Hepatic stellate cell (primary cell): ENCODE results near the gene POLR2B.
"Not testable (repeated sequence)": the region's sequence is repeated elsewhere in the genome, so short reads cannot be mapped to it uniquely, and the experiment has no call there.

Experiments
- DNase-seq: peaks from one replicate; pipeline ENCODE4 v3.0.0; 2011; ENCODE audit warnings: low spot score

POLR2B gene

GRCh38 chr4:56986952-56987351, 8.3 kb downstream of the POLR2B start:
- no peak for DNase-seq

DNA sequence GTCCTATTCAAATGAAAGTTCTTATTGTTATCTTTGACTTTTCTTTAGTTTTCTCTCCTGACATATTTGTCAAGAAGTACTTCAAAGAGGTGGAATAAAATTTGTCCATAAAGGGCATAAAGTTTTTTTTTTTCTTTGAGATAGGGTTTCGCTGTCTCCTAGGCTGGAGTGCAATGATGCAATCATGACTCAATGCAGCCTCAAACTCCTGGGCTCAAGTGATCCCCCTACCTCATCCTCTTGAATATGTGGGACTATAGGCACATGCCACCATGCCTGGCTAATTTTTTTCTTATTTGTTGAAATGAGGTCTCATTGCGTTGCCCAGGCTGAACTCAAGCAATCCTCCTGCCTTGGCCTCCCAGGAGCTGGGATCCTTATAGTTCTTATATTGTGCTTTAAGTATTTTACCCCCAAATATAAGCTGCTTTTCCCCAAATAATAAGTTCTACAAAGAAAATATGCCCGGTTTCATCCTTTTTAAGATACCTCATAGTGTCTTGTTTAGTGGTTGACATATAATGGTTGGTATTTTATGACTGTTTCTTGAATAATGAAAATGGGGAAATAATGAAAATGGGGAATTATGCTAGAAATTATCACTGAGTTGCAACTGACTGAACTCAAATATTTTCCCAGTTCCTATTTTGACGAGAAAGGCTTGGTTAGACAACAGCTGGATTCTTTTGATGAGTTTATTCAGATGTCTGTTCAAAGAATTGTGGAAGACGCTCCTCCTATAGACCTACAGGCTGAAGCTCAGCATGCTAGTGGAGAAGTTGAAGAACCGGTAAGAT, 11.6 kb downstream of the POLR2B start:
- no peak for DNase-seq

- no peak for DNase-seq
Measured at GRCh38 chr4:56995525-56995924, 16.8 kb downstream of the POLR2B start.

DNA sequence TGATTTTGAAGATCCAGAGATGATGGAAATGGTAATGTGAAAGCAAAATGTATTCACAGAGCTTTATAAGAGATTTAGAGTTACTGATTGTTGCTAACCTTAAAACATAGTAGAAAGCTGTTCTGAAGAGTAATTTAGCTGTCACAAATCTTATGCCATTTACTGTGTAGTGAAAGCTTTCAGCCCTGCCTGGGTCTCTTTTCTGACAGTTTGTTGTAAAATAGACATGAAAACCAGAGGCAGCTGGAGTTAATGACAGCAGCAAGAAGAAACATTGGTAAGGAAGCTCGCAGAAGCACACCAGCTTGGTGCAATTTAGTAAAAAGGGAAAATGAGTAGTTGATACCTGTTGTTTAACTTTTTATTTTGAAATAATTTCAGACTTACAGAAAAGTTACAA, 21.1 kb downstream of the POLR2B start:
- DNase-seq, result no peak

DNA sequence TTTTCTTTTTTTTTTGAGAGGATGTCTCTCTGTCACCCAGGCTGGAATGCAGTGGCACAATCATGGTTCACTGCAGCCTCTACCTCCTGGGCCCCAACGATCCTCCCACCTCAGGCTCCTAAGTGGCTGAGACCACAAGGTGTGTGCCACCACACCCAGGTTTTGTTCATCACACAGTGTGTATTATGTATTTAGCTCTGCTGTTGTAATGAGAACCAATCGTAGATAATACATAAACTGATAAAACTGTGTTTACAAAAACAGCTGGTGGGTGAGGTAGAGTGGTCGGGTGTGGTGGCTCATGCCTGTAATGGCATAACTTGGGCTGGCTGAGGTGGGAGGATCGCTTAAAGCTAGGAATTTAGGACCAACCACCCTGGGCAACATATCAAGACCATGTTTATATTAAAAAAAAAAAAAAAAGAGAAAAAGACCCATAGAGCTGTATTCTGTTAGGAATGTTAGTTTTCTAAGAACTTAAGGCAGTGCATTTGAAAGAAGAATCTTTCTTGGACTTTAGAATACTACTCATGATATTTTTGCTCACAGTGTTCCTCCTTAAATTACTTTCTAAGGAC, 34.9 kb downstream of the POLR2B start:
- no peak for DNase-seq

DNA sequence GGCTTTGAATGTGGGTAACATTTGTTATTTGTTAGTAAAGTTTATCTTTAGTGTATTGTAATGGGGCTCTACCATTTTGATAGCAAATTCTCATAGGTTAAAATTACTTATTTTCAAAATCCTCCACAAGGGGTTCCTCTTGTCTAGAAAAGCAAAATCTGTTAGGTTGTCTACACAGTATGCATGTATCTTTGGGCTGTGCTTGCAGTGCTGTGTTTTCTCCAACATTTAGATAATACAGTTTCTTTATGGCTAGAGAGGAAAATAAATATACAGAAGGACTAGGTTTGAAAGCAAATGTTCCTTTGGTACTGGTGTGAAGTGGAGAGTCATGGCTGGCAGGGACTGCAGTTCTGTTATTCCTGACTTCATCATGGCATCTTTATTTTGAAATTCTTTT, 40.3 kb downstream of the POLR2B start:
- DNase-seq, result no peak

DNA sequence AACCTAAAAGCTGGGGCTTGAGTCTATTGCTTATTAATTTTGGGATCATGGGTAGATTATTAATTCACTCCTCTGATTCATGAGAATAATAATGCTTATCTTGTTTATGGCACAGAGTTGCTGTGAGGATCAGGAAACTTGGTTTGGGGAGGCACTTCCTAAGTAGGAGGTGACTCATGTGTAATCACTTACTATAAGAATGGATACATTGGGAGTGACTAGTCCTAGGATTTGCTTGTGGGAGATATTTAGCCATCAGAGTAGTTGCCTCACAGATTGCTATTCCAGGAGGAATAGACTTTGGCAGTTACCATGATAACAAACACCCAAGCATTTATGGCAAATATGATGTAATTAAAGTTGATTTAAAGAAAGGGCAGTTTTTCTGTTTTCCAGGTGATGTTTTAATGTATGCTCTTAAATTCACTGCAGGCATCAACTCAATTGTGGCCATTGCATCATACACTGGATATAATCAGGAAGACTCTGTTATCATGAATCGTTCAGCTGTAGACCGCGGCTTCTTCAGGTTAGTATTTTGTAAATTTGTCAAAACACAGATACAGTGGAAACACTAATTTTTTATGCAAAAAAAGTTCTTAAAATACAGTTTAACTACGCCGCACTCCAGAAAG, 41.9 kb downstream of the POLR2B start:
- peak; percentile 57 for DNase-seq

DNA sequence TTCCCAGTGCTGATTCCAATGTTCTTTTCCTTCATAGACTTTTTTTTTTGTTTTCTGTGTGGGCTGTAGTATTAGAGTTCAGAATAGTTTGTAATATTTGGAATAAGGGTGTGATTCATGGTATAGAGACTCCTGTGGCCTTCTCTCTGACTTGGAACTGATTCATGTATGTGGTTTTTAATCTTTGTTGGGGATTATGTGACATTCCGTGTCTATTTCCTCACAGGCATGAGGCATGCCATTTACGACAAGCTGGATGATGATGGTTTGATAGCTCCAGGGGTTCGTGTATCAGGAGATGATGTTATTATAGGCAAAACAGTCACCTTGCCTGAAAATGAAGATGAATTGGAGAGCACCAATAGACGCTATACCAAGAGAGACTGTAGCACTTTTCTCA, 44.4 kb downstream of the POLR2B start:
- DNase-seq, result peak; percentile 56

GRCh38 chr4:57034520-57034919, 55.8 kb downstream of the POLR2B start:
- no peak for DNase-seq

- DNase-seq, result no peak
Measured at GRCh38 chr4:57037982-57038604, 59.4 kb downstream of the POLR2B start.

DNA sequence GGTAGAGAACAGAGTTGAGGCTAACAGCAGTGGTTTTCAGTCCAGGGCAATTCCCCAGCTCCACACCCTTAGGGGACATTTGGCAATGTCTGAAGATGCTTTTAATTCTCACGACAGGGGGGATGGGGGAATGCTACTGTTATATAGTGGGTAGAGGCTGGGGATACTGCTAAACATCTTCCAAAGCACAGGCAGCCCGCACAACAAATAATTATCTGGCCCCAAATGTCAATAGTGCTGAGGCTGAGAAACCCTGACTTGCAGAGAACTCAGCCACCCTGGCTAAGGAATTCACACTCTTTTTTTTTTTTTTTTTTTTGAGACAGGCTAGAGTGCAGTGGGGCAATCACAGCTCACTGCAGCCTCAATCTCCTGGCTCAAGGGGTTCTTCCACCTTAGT, 60.6 kb downstream of the POLR2B start:
- no peak for DNase-seq

DNA sequence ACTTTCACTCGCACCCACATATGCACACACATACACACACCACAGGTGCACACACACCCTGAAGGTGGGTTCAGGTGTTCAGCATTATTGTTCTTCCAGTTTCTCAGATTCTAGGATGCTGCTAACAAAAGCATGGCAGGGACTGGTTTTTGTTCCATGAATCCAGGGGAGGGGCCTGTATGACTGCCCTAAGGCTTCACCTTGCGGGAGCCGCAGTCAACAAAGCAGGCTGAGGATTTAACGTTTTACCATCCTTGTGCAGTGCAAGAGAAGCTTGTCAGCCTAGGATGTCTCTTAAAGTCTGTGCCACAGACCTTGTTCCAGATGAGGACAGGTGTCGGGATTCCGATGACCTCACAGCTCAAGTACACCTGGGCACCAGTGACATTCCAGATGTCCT, 61.8 kb downstream of the POLR2B start:
- DNase-seq, result no peak

- DNase-seq, result no peak
Measured at GRCh38 chr4:57041020-57041419, 62.3 kb downstream of the POLR2B start.

DNA sequence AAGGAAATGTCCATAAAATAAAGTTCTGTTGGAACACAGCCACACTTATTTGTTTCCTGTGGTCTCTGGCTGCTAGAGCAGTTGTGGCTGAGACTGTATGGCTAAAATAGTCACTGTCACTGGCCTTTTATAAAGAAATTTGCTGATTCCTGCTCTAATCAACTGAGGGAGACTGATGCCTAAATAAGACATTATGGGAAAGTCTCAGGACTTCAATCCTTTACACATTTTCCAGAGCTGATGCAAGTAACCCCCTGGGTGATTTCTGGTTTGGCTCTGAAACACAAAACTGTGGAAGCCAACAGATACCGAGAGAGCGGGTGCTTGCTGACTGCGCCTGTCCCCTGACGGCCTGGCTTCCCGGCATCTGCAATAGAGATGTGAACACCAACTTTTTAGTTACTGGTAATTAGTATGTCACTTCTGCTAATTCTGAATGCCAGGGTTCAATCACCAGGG, 64.0 kb downstream of the POLR2B start:
- no peak for DNase-seq

GRCh38 chr4:57043347-57044251, 64.9 kb downstream of the POLR2B start:
- DNase-seq, result no peak

- no peak for DNase-seq
Measured at GRCh38 chr4:57044279-57044678, 65.6 kb downstream of the POLR2B start.

DNA sequence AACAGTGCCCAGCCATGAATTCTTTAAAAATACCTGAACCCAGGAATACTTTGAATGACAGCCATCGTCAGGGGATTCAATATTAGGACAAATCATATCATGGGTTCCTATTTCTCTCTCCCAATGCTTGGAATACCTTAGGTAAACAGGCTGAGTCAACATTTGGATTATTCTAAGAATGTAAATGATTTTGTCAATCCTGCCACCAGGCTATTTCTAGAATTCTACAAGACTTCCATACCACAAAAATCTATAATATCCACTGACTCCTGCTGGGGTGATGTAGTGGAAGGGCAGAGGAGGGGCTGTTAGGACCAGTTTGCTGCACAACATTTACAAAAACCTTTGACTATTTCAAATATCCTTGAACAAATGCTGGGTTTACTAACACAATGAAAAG, 66.3 kb downstream of the POLR2B start:
- DNase-seq, result no peak

DNA sequence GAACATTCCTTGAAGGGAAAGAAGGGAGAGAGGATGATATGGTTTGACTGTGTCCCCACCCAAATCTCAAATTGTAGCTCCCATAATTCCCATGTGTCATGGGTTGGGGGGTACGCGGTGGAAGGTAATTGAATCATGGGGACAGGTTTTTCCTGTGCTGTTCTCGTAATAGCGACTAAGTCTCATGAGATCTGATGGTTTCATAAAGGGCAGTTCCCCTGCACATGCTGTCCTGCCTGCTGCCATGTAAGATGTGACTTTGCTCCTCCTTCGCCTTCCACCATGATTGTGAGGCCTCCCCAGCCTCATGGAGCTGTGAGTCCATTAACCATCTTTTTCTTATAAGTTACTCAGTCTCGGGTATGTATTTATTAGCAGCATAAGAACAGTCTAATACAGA, 68.3 kb downstream of the POLR2B start:
- DNase-seq, result not testable (repeated sequence)

DNA sequence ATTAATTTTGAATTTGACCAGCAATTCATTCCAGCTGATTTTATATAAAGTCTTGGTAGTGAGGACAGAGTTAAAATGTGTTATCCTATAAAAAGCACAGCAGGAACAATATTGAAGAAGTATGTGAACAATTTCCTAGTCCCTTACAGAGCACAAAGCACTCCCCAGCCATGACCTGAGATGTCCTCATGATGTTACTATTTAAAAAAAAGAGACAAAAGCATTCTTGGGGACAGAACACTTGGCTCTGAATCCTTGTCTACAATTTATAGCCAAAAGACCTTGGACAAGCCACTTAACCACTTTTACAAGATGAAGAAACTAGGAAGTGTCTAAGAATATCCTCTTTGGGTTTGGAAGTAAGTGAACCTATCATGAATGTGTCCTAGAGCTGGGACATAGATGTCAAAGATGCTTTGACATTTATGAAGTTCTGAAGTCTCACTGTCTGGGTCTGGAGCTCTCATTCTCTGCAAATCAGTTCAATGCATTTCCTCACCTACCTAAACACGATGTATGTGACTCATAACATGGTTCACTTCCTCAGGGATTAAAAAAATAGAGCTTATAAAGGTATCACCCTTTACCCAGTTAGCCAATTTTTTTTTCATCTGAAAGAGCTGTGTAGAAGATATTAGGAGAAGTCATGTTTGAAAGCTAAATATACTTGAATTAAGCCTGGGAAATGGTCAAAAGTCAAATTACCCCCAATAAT, 70.1 kb downstream of the POLR2B start:
- no peak for DNase-seq

- no peak for DNase-seq
Measured at GRCh38 chr4:57051095-57051494, 72.4 kb downstream of the POLR2B start.

DNA sequence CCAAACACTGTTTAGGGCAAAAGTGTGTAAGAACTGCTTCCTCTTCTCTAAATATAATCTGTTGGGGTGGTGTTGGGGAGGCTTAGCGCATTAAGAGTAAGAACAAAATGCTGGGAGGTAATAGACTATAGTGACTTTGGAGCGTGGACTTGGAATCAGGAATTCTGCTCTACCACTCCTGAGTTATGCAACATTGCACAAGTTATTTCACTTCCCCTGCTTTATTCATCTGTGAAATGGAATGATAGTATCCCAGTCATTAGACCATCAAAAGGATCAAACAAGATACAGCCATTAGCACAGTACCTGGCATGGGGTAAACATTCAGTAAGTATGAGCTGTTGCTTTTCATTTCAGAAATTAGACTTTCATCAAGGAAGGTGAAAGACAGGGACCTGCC, 72.8 kb downstream of the POLR2B start:
- DNase-seq, result no peak
